GM06990 (cell line): ENCODE results near the gene PTK7.

Experiments
- DNase-seq: peaks from one replicate; pipeline ENCODE4 v3.0.0-alpha.2; 2011; ENCODE audit not compliant: insufficient read length; ENCODE audit errors: extremely low read depth
- H3K27me3 ChIP-seq: replicated peaks from 2 replicates; pipeline ENCODE4 v1.6.0; 2011; ENCODE audit warnings: low read length; ENCODE audit not compliant: control insufficient read depth, insufficient read depth
- H3K36me3 ChIP-seq: 2 replicates; pipeline ENCODE4 v1.5.1; 2011; ENCODE audit warnings: low read length; ENCODE audit not compliant: control insufficient read depth, insufficient read depth
- H3K4me3 ChIP-seq: replicated peaks from 2 replicates; pipeline ENCODE4 v1.5.1; 2011; ENCODE audit warnings: low read depth, mild to moderate bottlenecking, control low read depth, low read length
- CTCF ChIP-seq: IDR thresholded peaks from 2 replicates; pipeline ENCODE4 v1.5.1; 2011; ENCODE audit warnings: low read length, control low read depth, mild to moderate bottlenecking, inconsistent platforms; ENCODE audit not compliant: insufficient read depth, poor library complexity, severe bottlenecking

The PTK7 gene

GRCh38 chr6:43034190-43034525 is 42.0 kb upstream of the PTK7 start:
- Histone ChIP-seq H3K36me3 (peaks cover 25% of the 10 kb centered on the region), H3K4me3 (no peak overlapping the region), H3K27me3 (no peaks in the 10 kb centered on the region)
- DNase-seq, result no peak
- TF ChIP-seq CTCF, result no peak

- H3K27me3 ChIP-seq, result no peaks in the 10 kb centered on the region
- H3K36me3 ChIP-seq, result peaks cover 25% of the 10 kb centered on the region
- TF ChIP-seq CTCF, result no peak
- DNase-seq, result no peak
- H3K4me3 ChIP-seq, result no peak overlapping the region
Observed at GRCh38 chr6:43035495-43036194, 40.5 kb upstream of the PTK7 start.

- Histone ChIP-seq H3K27me3 (no peaks in the 10 kb centered on the region), H3K36me3 (peaks cover 25% of the 10 kb centered on the region), H3K4me3 (no peak overlapping the region)
- no peak for TF ChIP-seq CTCF
- DNase-seq, result no peak
Observed at GRCh38 chr6:43036712-43037111, 39.4 kb upstream of the PTK7 start.

- no peak for DNase-seq
- no peak for TF ChIP-seq CTCF
- no peak overlapping the region for H3K4me3 ChIP-seq
- H3K27me3 ChIP-seq, result no peaks in the 10 kb centered on the region
- peaks cover 25% of the 10 kb centered on the region for H3K36me3 ChIP-seq
Observed at GRCh38 chr6:43037197-43037596, 38.9 kb upstream of the PTK7 start.

GRCh38 chr6:43037706-43038105 is 38.4 kb upstream of the PTK7 start:
- no peak for DNase-seq
- TF ChIP-seq CTCF, result no peak
- no peaks in the 10 kb centered on the region for H3K27me3 ChIP-seq

GRCh38 chr6:43038727-43039126 is 37.4 kb upstream of the PTK7 start:
- Histone ChIP-seq H3K36me3 (peaks cover 36% of the 10 kb centered on the region), H3K27me3 (no peaks in the 10 kb centered on the region), H3K4me3 (no peak overlapping the region)
- TF ChIP-seq CTCF, result no peak
- no peak for DNase-seq

More at GRCh38 chr6:43037706-43038105, 38.4 kb upstream of the PTK7 start:
- Histone ChIP-seq H3K4me3 (no peak overlapping the region), H3K36me3 (peaks cover 27% of the 10 kb centered on the region)
